Fibroblast of peridontal ligament (primary cell): ENCODE results near the gene FASTK.

ENCODE experiments used
- DNase-seq: peaks from one replicate; pipeline ENCODE4 v3.0.0-alpha.2; 2010; ENCODE audit errors: extremely low read depth

Gene FASTK

GRCh38 chr7:151065516-151065915, 15.1 kb downstream of the FASTK start:
- DNase-seq = no peak

- DNase-seq = no peak
Measured at GRCh38 chr7:151064993-151065392, 15.6 kb downstream of the FASTK start.

GRCh38 chr7:151064454-151064853, 16.2 kb downstream of the FASTK start:
- no peak for DNase-seq

- DNase-seq = peak; percentile 46
Measured at GRCh38 chr7:151063212-151063561, 17.4 kb downstream of the FASTK start.

GRCh38 chr7:151062399-151063211, 18.0 kb downstream of the FASTK start:
- DNase-seq = peak; percentile 27

GRCh38 chr7:151062111-151062398, 18.6 kb downstream of the FASTK start:
- DNase-seq = no peak

- no peak for DNase-seq
Measured at GRCh38 chr7:151061213-151062110, 19.1 kb downstream of the FASTK start.

- peak; percentile 12 for DNase-seq
Measured at GRCh38 chr7:151060416-151061212, 20.0 kb downstream of the FASTK start.

DNA sequence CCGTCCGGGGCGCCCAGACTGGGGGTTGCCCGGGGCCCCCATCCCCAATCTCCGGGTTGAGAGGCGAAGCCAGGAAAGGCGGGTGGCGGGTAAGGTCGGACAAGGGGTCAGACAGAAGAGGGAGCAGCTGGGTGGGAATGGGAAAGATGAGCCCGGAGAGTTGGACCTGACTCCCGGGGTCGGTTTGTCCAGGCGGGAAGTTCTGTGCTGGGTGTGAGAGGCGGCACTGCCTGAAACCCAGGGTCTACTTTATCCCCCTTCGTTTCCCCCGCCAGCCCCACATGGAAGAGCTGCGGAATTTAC, 20.5 kb downstream of the FASTK start:
- DNase-seq = no peak

DNA sequence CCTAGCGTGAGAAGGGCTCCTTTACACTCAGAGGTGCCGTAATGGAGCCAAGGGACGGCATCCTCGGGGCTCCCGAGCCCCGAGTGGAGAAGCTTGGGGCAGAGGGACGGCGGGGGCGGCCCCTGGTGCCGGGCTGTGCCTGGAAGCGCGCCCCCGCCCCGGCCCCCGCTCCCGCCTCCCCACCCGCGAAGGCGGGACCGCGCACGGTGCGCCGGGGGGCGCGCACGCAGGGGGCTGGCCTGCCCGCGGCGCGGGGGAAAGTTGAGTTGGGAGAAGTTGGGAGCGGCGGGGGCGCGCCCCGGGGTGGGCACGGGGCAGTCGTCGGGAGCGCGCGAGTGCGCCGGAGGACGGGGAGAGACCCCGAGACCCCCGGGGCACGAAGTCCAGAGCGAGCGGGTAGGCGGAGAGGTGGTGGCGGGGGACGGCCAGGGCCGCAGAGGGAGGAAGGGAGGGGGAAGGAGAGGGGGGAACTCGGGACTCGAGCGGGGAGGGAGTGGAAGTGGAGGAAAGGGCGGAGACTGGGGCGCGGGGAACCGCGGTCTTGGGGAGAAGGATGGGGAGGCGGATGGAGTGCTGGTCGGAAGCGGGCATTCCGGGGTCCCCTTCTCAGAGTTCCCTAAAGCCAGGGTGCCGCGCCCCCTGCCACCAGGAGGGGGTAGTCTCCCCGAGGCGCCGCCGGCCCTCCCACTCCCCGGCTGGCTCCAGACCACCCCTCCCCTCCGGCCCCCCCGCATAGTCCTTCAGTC, 21.1 kb downstream of the FASTK start, which contains the start of gene SLC4A2:
Gene SLC4A2 (plus strand): TSS at position 223 of the 746 bp plus-strand sequence. CDS start 2,399 bp downstream, outside the sequence.
- peak; percentile 48 for DNase-seq

- DNase-seq = peak; percentile 48
Measured at GRCh38 chr7:151058781-151059366, 21.7 kb downstream of the FASTK start.

DNA sequence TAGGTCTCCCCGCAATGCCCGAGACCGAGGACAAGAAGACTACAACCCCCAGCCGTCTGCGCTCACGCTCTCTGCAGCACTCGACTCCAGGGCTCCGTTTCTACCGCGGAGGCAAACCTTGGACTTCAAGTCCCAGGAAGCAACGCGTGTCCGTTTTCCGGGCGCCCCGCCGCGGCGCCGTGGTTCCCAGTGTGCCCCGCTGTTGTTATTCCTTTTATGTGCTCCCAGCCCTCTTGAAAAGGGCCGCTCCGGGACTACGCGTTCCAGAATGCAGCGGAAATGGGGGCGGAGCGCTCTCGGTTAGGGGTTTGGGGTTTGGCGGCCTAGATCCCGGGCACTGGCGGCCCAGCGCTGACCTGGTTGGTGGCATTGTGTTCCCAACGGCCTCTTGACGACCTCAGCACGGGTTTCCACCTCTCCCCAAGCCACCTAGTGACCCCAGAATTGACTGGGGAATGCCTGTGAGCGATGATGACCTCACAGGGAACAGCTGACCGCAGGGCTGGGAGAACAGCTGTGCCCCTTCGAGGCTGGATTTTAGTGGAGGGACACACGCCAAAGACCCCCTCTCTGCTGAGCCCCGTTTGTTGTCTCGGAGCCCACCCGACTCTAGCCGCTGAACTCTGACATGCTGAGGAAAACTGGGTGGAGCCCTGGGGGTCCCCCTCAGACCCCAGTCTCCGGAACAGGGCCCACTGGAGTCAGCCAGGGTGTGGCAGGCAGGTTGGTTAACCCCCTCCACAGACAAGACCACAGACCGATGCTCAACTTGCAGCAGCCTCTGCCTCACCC, 22.4 kb downstream of the FASTK start:
- peak; percentile 100 for DNase-seq

GRCh38 chr7:151057506-151057988, 23.1 kb downstream of the FASTK start, which contains the start of gene CDK5:
Gene CDK5, minus strand, starts transcription at chr7:151057897. Its CDS starts 49 bp downstream, at chr7:151057848.
- no peak for DNase-seq

GRCh38 chr7:151056666-151057505, 23.7 kb downstream of the FASTK start:
- no peak for DNase-seq

- DNase-seq = no peak
Measured at GRCh38 chr7:151056283-151056665, 24.3 kb downstream of the FASTK start.

GRCh38 chr7:151053751-151054150, 26.9 kb downstream of the FASTK start:
- DNase-seq = no peak

- DNase-seq = no peak
Measured at GRCh38 chr7:151053096-151053495, 27.5 kb downstream of the FASTK start.

GRCh38 chr7:151051108-151051507, 29.5 kb downstream of the FASTK start:
- peak; percentile 66 for DNase-seq

DNA sequence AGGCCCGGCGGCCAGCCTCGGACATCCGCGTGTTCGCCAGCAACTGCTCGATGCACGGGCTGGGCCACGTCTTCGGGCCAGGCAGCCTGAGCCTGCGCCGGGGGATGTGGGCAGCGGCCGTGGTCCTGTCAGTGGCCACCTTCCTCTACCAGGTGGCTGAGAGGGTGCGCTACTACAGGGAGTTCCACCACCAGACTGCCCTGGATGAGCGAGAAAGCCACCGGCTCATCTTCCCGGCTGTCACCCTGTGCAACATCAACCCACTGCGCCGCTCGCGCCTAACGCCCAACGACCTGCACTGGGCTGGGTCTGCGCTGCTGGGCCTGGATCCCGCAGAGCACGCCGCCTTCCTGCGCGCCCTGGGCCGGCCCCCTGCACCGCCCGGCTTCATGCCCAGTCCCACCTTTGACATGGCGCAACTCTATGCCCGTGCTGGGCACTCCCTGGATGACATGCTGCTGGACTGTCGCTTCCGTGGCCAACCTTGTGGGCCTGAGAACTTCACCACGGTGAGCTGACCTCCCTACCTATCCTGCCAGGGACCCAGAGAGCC, 31.6 kb downstream of the FASTK start:
- DNase-seq = no peak
